HG03457 (cell line): Measurements from ENCODE around the gene ZNF488.
"Not testable (repeated sequence)": the region's sequence is repeated elsewhere in the genome, so short reads cannot be mapped to it uniquely, and the experiment has no call there.

Source experiments
- ATAC-seq: cut with Tn5 transposase; IDR thresholded peaks from one replicate; pipeline ENCODE4 v1.9.1; 2021; ENCODE audit warnings: moderate number of reproducible peaks; ENCODE audit not compliant: unreplicated experiment

Gene ZNF488

GRCh38 chr10:47384148-47384921 is at the start of gene ZNF488:
Gene ZNF488 (minus strand): TSS chr10:47384293. CDS start chr10:47368829, 15,464 bp downstream.
- ATAC-seq = peak; percentile 83

- ATAC-seq = no peak
Measured at GRCh38 chr10:47425813-47426419, 41.8 kb upstream of the ZNF488 start.

GRCh38 chr10:47424231-47424630 is 40.1 kb upstream of the ZNF488 start:
- no peak for ATAC-seq

- ATAC-seq = no peak
Measured at GRCh38 chr10:47423476-47423875, 39.4 kb upstream of the ZNF488 start.

- no peak for ATAC-seq
Measured at GRCh38 chr10:47421057-47421952, 37.2 kb upstream of the ZNF488 start.

GRCh38 chr10:47420305-47421056 is 36.4 kb upstream of the ZNF488 start:
- no peak for ATAC-seq

- no peak for ATAC-seq
Measured at GRCh38 chr10:47419421-47419820, 35.3 kb upstream of the ZNF488 start.

GRCh38 chr10:47418966-47419365 is 34.9 kb upstream of the ZNF488 start:
- no peak for ATAC-seq

GRCh38 chr10:47418321-47418720 is 34.2 kb upstream of the ZNF488 start:
- no peak for ATAC-seq

- ATAC-seq = not testable (repeated sequence)
Measured at GRCh38 chr10:47416305-47417218, 32.5 kb upstream of the ZNF488 start.

- ATAC-seq = no peak
Measured at GRCh38 chr10:47415520-47416304, 31.6 kb upstream of the ZNF488 start.

GRCh38 chr10:47414752-47415519 is 30.8 kb upstream of the ZNF488 start:
- no peak for ATAC-seq

GRCh38 chr10:47414227-47414592 is 30.1 kb upstream of the ZNF488 start:
- no peak for ATAC-seq

- ATAC-seq = no peak
Measured at GRCh38 chr10:47413531-47414226, 29.6 kb upstream of the ZNF488 start.

- no peak for ATAC-seq
Measured at GRCh38 chr10:47412869-47413268, 28.8 kb upstream of the ZNF488 start.

- no peak for ATAC-seq
Measured at GRCh38 chr10:47412177-47412730, 28.2 kb upstream of the ZNF488 start.

- ATAC-seq = no peak
Measured at GRCh38 chr10:47410862-47411261, 26.8 kb upstream of the ZNF488 start.
